ENCODE results near the gene TIPIN.

The TIPIN gene, protein sequence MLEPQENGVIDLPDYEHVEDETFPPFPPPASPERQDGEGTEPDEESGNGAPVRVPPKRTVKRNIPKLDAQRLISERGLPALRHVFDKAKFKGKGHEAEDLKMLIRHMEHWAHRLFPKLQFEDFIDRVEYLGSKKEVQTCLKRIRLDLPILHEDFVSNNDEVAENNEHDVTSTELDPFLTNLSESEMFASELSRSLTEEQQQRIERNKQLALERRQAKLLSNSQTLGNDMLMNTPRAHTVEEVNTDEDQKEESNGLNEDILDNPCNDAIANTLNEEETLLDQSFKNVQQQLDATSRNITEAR

DNA sequence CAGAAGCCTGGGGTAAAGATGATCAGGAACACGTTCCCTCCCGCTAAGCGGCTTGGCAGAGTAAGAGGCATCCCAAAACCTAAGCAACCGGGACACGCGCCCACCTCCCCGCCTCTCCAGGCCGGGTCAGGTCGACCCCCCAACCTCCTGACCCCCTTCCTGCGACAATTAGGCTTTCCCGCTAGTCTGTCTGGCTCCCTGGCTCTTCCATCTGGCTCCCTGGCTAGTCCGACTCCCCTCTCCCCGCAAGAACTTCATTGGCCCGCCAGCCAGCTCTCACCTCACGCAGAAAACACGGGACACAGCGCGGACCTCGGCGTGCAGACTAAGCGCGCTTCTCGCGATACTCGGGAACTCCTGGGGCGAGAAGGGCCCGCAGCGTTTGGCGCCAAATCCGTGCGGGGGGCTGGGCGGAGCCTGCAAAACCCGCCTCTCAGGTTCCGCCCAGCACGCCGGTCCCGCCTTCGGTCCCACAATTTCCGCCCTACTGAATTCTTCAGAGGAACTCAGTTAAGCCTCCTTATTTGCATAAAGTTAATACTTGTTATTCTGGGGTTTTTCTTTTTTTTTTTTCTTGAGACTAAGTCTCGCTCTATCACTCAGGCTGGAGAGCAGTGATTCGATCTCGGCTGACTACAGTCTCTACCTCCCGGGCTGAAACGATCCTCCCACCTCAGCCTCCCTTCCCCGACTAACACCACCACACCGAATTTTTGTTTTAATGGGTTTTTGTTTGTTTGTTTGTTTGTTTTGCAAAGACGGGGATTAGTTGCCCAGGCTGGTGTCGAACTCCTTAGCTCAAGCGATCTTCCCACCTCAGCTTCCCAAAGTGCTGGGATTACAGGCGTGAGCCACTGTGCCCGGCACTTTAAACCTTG is at the start of gene TIPIN:
TSS of gene TIPIN (minus strand) at position 327 of the 878 bp plus-strand sequence. CDS start 3,738 bp downstream, outside the sequence.
- DNase-seq (ENCODE audit: low spot score), result peak; percentile 92
- TF ChIP-seq, protein P1, sequence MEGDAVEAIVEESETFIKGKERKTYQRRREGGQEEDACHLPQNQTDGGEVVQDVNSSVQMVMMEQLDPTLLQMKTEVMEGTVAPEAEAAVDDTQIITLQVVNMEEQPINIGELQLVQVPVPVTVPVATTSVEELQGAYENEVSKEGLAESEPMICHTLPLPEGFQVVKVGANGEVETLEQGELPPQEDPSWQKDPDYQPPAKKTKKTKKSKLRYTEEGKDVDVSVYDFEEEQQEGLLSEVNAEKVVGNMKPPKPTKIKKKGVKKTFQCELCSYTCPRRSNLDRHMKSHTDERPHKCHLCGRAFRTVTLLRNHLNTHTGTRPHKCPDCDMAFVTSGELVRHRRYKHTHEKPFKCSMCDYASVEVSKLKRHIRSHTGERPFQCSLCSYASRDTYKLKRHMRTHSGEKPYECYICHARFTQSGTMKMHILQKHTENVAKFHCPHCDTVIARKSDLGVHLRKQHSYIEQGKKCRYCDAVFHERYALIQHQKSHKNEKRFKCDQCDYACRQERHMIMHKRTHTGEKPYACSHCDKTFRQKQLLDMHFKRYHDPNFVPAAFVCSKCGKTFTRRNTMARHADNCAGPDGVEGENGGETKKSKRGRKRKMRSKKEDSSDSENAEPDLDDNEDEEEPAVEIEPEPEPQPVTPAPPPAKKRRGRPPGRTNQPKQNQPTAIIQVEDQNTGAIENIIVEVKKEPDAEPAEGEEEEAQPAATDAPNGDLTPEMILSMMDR (IDR thresholded peaks at IDR 0.05; ENCODE audit: extremely low read depth, missing control alignments), result no peak

DNA sequence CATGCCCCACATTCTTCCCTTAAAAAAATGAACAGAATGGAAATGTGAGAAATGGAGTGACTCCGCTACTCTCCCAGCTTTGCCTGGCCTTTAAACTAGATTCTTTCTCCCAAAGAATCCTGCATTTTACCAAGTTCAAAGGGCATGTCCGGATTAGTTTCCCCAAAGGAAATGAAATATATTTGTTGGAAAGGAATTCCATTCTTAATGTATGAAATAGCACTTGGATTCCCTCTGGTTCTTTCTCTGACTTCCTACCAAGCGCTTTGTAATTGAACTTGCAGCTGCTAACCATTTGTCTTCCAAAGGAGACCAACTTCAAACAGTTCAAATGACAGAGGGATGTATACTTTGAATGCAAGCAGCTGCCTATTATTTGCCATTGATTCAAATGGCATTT is 49.1 kb upstream of the TIPIN start:
- TF ChIP-seq, protein P1 (IDR thresholded peaks at IDR 0.05; ENCODE audit: extremely low read depth, missing control alignments), result no peak
- DNase-seq (ENCODE audit: low spot score), result no peak

DNA sequence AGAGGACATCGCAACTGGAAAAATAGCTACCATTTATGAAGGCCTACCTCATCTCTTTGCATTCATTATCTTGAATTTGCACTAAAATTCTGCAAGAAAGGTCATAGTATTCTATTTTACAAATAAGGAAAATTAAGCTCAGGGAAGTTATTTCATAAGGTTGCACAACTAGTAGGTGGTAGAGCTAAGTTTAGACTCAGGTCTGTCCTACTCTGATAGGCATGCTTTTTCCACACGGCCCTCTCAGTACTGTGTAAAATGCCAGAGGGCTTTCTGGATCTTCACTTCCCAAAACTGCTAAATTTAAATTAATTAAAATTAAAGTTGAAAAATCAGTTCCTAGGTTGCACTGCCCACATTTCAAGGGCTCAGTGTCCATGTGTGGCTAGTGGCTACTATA is 48.5 kb upstream of the TIPIN start:
- DNase-seq (ENCODE audit: low spot score), result no peak
- TF ChIP-seq, protein P1 (IDR thresholded peaks at IDR 0.05; ENCODE audit: extremely low read depth, missing control alignments), result no peak

DNA sequence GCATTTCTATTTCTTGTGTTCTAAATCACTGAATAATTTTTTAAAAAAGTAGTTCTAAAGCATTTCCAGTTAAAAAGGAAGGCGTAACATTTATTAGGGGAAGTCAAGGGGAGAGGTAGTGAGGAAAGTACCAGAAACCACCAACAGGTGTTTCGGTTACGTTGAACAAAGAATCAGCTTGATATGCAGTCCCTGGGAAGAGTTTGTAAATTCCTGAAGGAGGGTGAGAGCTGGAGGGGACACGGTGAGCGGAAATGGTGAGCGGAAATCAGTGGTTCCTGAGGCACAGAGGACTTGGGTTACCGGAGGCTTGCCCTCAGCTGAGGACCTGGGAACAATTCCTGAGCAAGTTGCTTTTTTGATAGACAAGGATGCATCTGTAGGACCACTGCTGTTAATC is 48.0 kb upstream of the TIPIN start:
- TF ChIP-seq, protein P1 (IDR thresholded peaks at IDR 0.05; ENCODE audit: extremely low read depth, missing control alignments), result no peak
- DNase-seq (ENCODE audit: low spot score), result no peak

DNA sequence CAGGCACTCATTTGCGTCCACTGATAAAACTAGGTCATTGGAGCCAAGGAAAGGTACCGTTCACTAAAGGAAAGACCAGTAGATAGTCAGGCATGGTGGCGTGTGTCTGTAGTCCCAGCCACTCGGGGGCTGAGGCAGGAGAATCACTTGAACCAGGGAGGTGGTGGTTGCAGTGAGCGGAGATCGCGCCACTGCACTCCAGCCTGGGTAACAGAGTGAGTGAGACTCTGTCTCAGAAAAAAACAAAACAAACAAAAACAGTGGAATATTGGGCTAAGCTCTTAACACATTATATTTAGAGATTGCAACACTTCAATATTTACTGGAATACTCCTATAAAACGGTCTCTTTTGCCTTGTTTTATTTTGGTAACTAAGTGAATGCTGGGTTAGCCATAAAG is 47.6 kb upstream of the TIPIN start:
- TF ChIP-seq, protein P1 (IDR thresholded peaks at IDR 0.05; ENCODE audit: extremely low read depth, missing control alignments), result no peak
- DNase-seq (ENCODE audit: low spot score), result no peak

DNA sequence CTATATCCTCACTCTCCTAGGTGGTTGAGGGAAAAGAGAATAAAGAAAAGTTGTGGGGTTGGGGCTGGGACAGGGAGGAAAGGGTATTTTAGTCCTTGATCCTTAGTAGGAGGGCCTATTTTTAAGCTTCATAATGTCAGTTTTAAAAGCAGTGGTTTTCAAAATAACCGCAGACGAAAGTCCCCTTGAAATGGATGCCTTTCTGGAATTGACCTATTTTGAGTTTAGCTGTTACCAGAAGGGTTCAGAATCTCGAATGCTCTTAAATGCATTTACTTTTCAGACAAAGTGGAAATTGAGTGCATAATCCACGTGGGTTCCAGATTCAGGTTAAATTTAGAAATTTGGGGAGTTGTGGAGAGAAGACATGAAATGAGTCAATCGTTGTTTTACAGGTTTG is 46.8 kb upstream of the TIPIN start:
- no peak for DNase-seq (ENCODE audit: low spot score)
- TF ChIP-seq, protein P1 (IDR thresholded peaks at IDR 0.05; ENCODE audit: extremely low read depth, missing control alignments), result no peak

DNA sequence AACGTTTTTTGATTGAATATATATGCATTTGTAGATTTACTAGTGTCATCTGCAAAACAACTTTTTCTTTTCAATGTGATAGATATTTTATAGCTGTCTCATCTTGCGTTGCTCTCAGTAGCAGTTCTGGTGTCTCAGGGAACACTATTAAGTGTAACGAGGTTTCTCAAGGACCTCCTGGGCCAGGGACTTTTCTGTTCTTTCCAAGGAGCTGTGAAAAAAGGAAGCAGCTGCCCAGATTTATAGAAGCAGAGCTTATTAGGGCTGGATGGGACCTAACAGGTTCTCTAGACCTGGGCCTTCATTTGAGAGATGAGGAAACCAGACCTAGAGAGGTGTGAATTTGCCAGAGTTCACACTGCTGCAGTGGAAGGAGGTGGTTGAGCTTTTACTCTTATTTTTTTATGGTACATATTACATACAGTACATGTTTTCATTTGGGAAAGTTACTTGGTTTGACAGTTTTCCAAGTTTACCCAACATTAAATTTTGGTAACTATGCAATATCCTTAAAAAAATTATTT is 46.3 kb upstream of the TIPIN start:
- DNase-seq (ENCODE audit: low spot score), result no peak
- TF ChIP-seq, protein P1 (IDR thresholded peaks at IDR 0.05; ENCODE audit: extremely low read depth, missing control alignments), result no peak
